Keratinocyte (primary cell): ENCODE measurements around the gene LY86.

Experiments used
- CTCF ChIP-seq, 3 experiments: IDR thresholded peaks in 1 of 3; conservative IDR thresholded peaks in 1 of 3; optimal IDR thresholded peaks in 1 of 3; 2 replicates in 2 of 3; 3 replicates in 1 of 3; pipeline versions ENCODE3 to v1.5.1; 2011; ENCODE audit warnings: low read length in 3 of 3, mild to moderate bottlenecking in 3 of 3, moderate library complexity in 2 of 3, control low read depth in 1 of 3, inconsistent platforms in 1 of 3; ENCODE audit not compliant: insufficient read depth in 2 of 3; ENCODE audit errors: extremely low read depth in 1 of 3
- EZH2 ChIP-seq: IDR thresholded peaks from one replicate; pipeline ENCODE4 v1.6.1; 2012; ENCODE audit warnings: inconsistent platforms, mild to moderate bottlenecking, low read length, moderate library complexity

GRCh38 chr6:6582131-6582530, 6.4 kb upstream of the LY86 start:
- TF ChIP-seq CTCF (optimal IDR thresholded peaks at IDR 0.05 in 1 of 3, IDR thresholded peaks at IDR 0.05 in 1 of 3, conservative IDR thresholded peaks at IDR 0.05 in 1 of 3; ENCODE audit: extremely low read depth in 1 of 3, insufficient read depth in 2 of 3, low read length in 3 of 3) (no peak), EZH2 (no peak)
